Testis (tissue), 3 donors: ENCODE data around the gene ZNF541. TPM values are rescaled to one million over a fixed set of nuclear protein-coding genes. Genes with fewer than 3 reads are reported as not detected.

Experiments
- DNase-seq: peaks from one replicate; pipeline ENCODE4 v3.0.0-alpha.2; 2019
- H3K27ac ChIP-seq, 2 donors: fragments of 200-600 bp; sonication (generic); one replicate each; pipeline ENCODE4 v1.5.1; 2019
- H3K27me3 ChIP-seq: fragments of 200-600 bp; sonication (generic); one replicate; pipeline ENCODE4 v1.5.1; 2019
- H3K36me3 ChIP-seq: fragments of 200-600 bp; sonication (generic); one replicate; pipeline ENCODE4 v1.5.1; 2017; ENCODE audit warnings: low read depth; ENCODE audit errors: missing control alignments
- H3K4me1 ChIP-seq: fragments of 200-600 bp; sonication (generic); one replicate; pipeline ENCODE4 v1.5.1; 2019
- H3K4me3 ChIP-seq, 2 donors: fragments of 200-600 bp; sonication (generic); one replicate each; pipeline ENCODE4 v1.5.1; 2017 to 2019
- H3K9me3 ChIP-seq: fragments of 200-600 bp; sonication (generic); one replicate; pipeline ENCODE4 v1.5.1; 2017
- POLR2A ChIP-seq: fragments of 450-650 bp; IDR thresholded peaks from one replicate; pipeline ENCODE4 v1.6.1; 2017; ENCODE audit warnings: antibody characterized with exemption, mild to moderate bottlenecking, moderate library complexity
- WGBS, 2 donors: methylation state at CpG; one replicate each; pipeline ENCODE4 v1.1.5; 2018; 5-methylcytosine and 5-hydroxymethylcytosine counted together
- intact Hi-C: fragments of 100-400 bp; cut with DNase I; formaldehyde crosslinking; loops from one replicate; pipeline ENCODE4 v1.15.1; 2023; ENCODE audit warnings: low total_unique reads
- polyA plus RNA-seq: library from polyadenylated mRNA; stranded (reverse); fragments of 350-450 nt; fragmentation: Illumina TruSeq; extraction: RNeasy Lipid Tissue Mini Kit (QIAGEN cat#74804); gene quantifications from one replicate; pipeline ENCODE4 v1.2.3, GENCODE V29; 2014; ENCODE audit warnings: low read depth, low replicate concordance; ENCODE audit not compliant: insufficient read depth
- total RNA-seq, 2 donors: library from RNA; depleted of rRNA; stranded (reverse); fragments of >200 nt; gene quantifications; one replicate each; pipeline ENCODE4 v1.2.3, GENCODE V29; 2016
- TF ChIP-seq, protein P1 (sequence below), 3 experiments: fragments of 450-650 bp in 2 of 3; fragments of 200-600 bp in 1 of 3; sonication (generic) in 1 of 3; IDR thresholded peaks; one replicate each; pipeline ENCODE4 v1.5.1; 2016 to 2019; ENCODE audit warnings: antibody characterized with exemption in 3 of 3, mild to moderate bottlenecking in 2 of 3, moderate library complexity in 1 of 3

The ZNF541 gene
- total and polyA plus RNA-seq, 3 donors from 2014 or later: 30.4 to 51.5 (median 42.0) TPM

DNA sequence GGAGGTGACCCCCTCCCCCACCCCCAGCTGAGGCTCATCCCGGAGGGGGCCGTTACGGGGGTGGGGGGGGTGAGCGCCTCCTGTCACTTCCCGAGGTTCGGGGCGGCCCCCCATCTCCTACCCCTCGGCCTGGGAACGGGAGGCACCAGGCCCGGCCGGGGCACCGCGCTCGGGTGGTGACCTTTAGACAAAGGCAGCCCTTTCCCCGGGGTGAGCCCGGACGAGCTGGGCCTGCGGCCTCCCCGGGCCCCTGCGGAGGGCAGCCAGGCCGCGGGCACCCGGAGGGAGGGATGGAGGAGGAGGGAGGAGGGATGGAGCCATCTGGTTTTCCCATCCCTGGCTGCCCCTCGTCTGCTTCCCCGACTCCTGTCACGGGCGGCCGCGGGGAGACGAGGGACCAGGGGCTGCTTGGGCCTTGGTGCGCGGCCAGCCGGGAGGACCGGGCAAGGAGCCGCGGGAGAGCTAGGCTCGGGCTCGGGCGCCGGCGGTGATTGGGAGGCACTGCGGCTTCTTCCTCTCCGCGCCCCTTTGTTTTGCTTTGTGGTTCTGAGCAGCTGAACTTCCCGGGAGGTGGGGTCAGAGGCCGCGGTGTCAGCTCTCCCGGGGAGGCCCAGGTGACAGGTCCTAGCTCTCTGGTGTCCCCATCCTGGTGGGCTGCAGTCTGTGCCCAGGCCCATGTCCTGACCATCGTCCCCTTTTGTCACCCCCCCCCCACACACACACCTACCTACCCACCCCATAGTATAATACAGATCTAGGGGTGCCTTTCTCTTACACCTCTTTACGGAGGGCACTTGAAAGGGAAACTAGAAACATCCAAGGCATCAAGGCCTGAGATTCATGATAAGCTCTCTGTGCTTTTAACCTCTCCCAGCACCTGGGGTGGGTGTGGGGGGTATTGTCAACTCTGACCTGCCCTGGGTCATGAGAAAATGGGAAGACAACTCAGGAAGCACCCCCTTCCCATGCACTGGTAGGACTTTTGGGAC is 37.3 kb upstream of the ZNF541 start:
- Histone ChIP-seq H3K36me3 (no peaks in the 10 kb centered on the region), H3K4me3 (peak overlapping the region; percentile 64 to 92), H3K9me3 (no peaks in the 10 kb centered on the region), H3K4me1 (peaks cover 23% of the 10 kb centered on the region), H3K27me3 (no peaks in the 10 kb centered on the region), H3K27ac (peak overlapping the region; percentile 85 to 91)
- intact Hi-C loops: no loop called here
- DNase-seq: peak; percentile 58
- TF ChIP-seq POLR2A: no peak
- TF ChIP-seq, protein P1, sequence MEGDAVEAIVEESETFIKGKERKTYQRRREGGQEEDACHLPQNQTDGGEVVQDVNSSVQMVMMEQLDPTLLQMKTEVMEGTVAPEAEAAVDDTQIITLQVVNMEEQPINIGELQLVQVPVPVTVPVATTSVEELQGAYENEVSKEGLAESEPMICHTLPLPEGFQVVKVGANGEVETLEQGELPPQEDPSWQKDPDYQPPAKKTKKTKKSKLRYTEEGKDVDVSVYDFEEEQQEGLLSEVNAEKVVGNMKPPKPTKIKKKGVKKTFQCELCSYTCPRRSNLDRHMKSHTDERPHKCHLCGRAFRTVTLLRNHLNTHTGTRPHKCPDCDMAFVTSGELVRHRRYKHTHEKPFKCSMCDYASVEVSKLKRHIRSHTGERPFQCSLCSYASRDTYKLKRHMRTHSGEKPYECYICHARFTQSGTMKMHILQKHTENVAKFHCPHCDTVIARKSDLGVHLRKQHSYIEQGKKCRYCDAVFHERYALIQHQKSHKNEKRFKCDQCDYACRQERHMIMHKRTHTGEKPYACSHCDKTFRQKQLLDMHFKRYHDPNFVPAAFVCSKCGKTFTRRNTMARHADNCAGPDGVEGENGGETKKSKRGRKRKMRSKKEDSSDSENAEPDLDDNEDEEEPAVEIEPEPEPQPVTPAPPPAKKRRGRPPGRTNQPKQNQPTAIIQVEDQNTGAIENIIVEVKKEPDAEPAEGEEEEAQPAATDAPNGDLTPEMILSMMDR (IDR thresholded peaks at IDR 0.05): no peak
- 0 to 5% methylated on average over 2 to 47 of the region's 50 CpGs for WGBS, 2 donors

DNA sequence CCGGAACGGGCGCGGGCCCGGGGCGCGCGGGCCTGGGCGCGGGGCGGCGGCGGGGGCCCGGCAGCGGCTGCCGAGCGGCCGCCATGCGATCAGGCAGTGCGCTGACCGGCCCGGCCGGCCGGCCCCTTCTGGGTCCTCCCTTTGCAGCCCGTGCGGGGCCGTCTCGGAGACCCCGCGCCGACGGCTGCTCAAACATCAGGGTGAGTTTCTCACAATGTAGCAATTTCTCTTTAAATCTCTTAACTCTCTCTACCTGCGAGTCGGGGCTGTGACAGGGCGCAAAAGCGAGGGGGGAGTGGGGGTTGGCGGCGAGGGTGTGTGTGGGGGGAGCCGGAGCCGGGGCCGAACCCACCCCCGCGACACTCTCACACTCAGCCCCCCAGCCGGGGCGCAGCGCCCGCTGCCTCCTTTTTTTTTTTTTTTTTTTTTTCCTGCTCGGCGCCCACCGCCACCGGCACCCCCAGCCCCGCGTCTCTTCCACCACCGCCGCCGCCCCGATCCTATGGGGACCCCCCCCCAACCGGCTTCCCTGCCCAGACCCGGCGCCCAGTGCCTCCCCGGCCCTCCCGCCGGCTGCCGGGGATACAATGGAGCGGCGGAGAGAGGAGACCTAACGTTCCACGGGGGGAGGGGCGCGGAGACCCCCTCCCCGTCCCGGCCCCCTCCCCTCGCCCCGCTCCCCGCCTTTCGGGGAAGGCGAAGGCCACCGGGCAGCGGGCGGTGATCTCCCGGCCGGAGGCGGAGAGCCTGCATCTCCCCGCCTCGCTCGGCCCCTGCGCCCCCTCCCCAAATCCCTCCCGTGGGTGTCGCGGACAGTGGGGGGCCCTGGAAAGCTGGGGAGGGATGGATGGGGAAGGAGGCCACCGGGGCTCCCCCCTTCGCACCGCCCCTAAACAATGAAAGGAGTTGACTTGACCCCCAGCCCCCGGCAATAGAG is 36.3 kb upstream of the ZNF541 start, which contains the start of gene BICRA:
Gene BICRA (plus strand): TSS at position 166 of the 937 bp plus-strand sequence. CDS start 64,441 bp downstream, outside the sequence.
- no peak for TF ChIP-seq POLR2A
- TF ChIP-seq, protein P1 (IDR thresholded peaks at IDR 0.05): no peak
- Histone ChIP-seq H3K27ac (peak within 1 kb of the TSS; percentile 85 to 94), H3K27me3 (no peaks in the 10 kb centered on the region), H3K4me3 (peak within 1 kb of the TSS; percentile 64 to 92), H3K4me1 (peaks cover 23% of the 10 kb centered on the region), H3K36me3 (no peaks in the 10 kb centered on the region), H3K9me3 (no peaks in the 10 kb centered on the region)
- peak; percentile 86 for DNase-seq
- whole genome bisulfite sequencing, 2 donors: 0 to 1% methylated on average over 18 to 76 of the region's 94 CpGs
- intact Hi-C loops: no loop called here

DNA sequence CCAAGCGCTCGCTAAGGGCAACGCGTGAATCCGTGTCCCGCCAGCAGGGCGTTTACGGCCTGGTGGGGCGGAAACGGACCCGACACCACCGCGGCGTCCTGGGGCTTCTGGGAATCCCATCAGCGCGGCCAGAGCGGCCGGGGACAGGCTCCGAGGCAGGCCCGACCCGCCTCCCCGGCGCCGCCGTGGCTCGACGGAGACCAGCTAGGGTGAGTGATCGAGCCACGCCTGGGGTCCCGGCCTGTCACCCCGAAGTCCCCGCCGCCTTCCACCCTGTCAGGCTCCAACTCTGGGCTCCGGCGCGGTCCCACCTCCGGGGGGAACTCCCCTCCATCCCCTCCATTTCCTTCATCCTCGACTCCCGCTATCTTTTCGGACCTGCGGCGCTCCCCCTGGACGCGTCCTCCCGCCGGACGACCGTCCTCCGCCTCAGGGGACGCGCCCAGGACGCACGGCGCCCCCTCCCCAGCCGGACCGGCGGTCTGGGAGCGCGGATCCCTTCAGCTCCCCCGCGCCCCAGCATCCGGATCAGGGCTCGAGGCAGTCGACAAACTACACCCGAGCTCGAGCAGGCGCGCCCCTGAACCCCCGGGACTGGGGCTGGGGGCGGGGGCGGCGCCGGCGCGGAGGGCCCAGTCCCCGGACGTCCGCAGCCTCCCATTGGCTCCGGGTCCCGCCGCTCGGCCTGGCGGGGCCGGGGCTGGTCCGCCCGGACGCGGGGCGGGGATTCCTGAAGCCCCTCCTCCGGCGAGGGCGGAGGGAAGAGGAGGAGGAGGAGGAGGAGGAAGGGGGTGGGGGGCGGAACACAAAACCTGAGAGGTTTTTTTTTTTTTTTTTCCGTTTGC is 35.3 kb upstream of the ZNF541 start:
- DNase-seq: peak; percentile 94
- Histone ChIP-seq H3K36me3 (no peaks in the 10 kb centered on the region), H3K9me3 (no peaks in the 10 kb centered on the region), H3K27ac (peak overlapping the region; percentile 85 to 94), H3K4me3 (peak overlapping the region; percentile 64 to 92), H3K4me1 (peaks cover 17% of the 10 kb centered on the region), H3K27me3 (no peaks in the 10 kb centered on the region)
- WGBS, 2 donors: 0 to 1% methylated on average over 11 to 55 of the region's 94 CpGs
- intact Hi-C loops: no loop called here
- TF ChIP-seq, protein P1 (IDR thresholded peaks at IDR 0.05): peak; percentile 6 to 33 (median 10)
- no peak for TF ChIP-seq POLR2A

DNA sequence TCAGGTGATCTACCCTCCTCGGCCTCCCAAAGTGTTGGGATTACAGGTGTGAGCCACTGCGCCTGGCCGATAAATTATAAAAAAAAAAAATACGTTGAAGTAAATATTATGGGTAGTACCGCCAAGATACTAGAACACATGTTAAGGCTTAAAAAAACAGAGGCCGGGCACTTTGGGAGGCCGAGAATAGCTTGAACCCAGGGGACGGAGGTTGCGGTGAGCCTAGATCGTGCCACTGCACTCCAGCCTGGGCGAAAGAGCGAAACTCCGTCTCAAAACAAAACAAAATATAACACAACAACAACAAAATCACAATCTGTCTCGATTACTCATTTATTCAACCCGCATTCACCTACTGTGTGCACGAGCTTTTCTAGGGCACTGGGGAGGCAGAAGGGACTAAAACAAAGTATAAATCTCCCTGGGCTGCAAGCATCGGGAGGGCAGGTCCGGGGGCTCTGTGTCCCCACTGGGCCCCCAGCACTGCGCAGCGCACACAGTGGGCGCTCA is 34.7 kb upstream of the ZNF541 start:
- intact Hi-C loops: no loop called here
- Histone ChIP-seq H3K36me3 (no peaks in the 10 kb centered on the region), H3K27me3 (no peaks in the 10 kb centered on the region), H3K4me3 (peak overlapping the region; percentile 64 to 92), H3K4me1 (peaks cover 13% of the 10 kb centered on the region), H3K9me3 (no peaks in the 10 kb centered on the region), H3K27ac (peak overlapping the region; percentile 85 to 94)
- no peak for DNase-seq
- 25 to 32% methylated on average over 19 to 21 of the region's 21 CpGs for WGBS, 2 donors
- TF ChIP-seq, protein P1 (IDR thresholded peaks at IDR 0.05): no peak
- no peak for TF ChIP-seq POLR2A
